IMR-90 (cell line): ENCODE data around the gene WDR76. TPM values are rescaled to one million over a fixed set of nuclear protein-coding genes. Genes with fewer than 3 reads are reported as not detected.

Experiments used
- ATAC-seq: fragments of 200-7000 bp; cut with Tn5 transposase; 2 replicates; pipeline ENCODE4 v1.9.1; 2020; ENCODE audit warnings: low read depth, mild to moderate bottlenecking, moderate library complexity
- BruUV-seq: library from RNA; stranded (reverse); fragments of 400-500 nt; replicated peaks from 2 replicates; lab custom pipeline; 2021; lab: Mats Ljungman, UMichigan
- CTCF ChIA-PET: fragments of 300-600 bp; formaldehyde crosslinking; extraction: SDS; loops from one replicate; lab custom pipeline; 2021; ENCODE audit warnings: antibody characterized with exemption; lab: Yijun Ruan, JAX
- POLR2A ChIA-PET: fragments of 300-600 bp; sonication (Branson Sonifier 250); formaldehyde crosslinking; loops from one replicate; lab custom pipeline; 2022; ENCODE audit warnings: antibody characterized with exemption; ENCODE audit not compliant: unreplicated experiment; lab: Charles Lee
- DNase-seq: peaks from one replicate; pipeline ENCODE4 v3.0.0; 2013
- H2AFZ ChIP-seq: replicated peaks from 2 replicates; pipeline ENCODE3; 2013; ENCODE audit warnings: low read length, mild to moderate bottlenecking; ENCODE audit not compliant: poor library complexity
- H2AK5ac ChIP-seq: 2 replicates; pipeline ENCODE4 v1.6.1; 2013; ENCODE audit warnings: low read depth, low read length, inconsistent platforms
- H2AK9ac ChIP-seq: replicated peaks from 2 replicates; pipeline ENCODE3; 2013; ENCODE audit warnings: mild to moderate bottlenecking, low read depth, low read length, moderate library complexity; ENCODE audit not compliant: poor library complexity
- H2BK120ac ChIP-seq: 2 replicates; pipeline ENCODE4 v1.6.1; 2013; ENCODE audit warnings: low read depth, low read length, inconsistent platforms
- H2BK15ac ChIP-seq: 3 replicates; pipeline ENCODE4 v1.6.1; 2013; ENCODE audit warnings: low read depth, low read length, inconsistent platforms
- H2BK20ac ChIP-seq: 2 replicates; pipeline ENCODE4 v1.6.1; 2013; ENCODE audit warnings: low read depth, mild to moderate bottlenecking, inconsistent platforms, low read length, moderate library complexity
- H2BK5ac ChIP-seq: 2 replicates; pipeline ENCODE4 v1.6.1; 2013; ENCODE audit warnings: mild to moderate bottlenecking, low read depth, low read length, inconsistent platforms; ENCODE audit not compliant: poor library complexity, severe bottlenecking
- H3K14ac ChIP-seq: replicated peaks from 2 replicates; pipeline ENCODE4 v1.6.1; 2013; ENCODE audit warnings: low read depth, low read length, inconsistent platforms
- H3K18ac ChIP-seq: 2 replicates; pipeline ENCODE4 v1.6.1; 2013; ENCODE audit warnings: low read depth, low read length, control low read depth
- H3K23ac ChIP-seq: 2 replicates; pipeline ENCODE4 v1.6.1; 2013; ENCODE audit warnings: low read depth, low read length, inconsistent platforms
- H3K27ac ChIP-seq: 2 replicates; pipeline ENCODE4 v1.5.1; 2013; ENCODE audit warnings: mild to moderate bottlenecking, control low read depth, low read length; ENCODE audit not compliant: insufficient read depth
- H3K27me3 ChIP-seq: 2 replicates; pipeline ENCODE4 v1.6.1; 2013; ENCODE audit warnings: low read length; ENCODE audit not compliant: control insufficient read depth, insufficient read depth
- H3K36me3 ChIP-seq: 2 replicates; pipeline ENCODE4 v1.6.1; 2013; ENCODE audit warnings: low read length, mixed read lengths; ENCODE audit not compliant: control insufficient read depth, insufficient read depth
- H3K4ac ChIP-seq: 2 replicates; pipeline ENCODE4 v1.6.1; 2013; ENCODE audit warnings: low read depth, low read length, inconsistent platforms
- H3K4me1 ChIP-seq: 2 replicates; pipeline ENCODE4 v1.6.1; 2013; ENCODE audit warnings: low read length, mixed read lengths; ENCODE audit not compliant: control insufficient read depth, insufficient read depth
- H3K4me2 ChIP-seq: 2 replicates; pipeline ENCODE4 v1.6.1; 2013; ENCODE audit warnings: low read depth, mild to moderate bottlenecking, control low read depth, low read length, moderate library complexity
- H3K4me3 ChIP-seq: 2 replicates; pipeline ENCODE4 v1.5.1; 2013; ENCODE audit warnings: low read depth, mild to moderate bottlenecking, control low read depth, low read length, moderate library complexity; ENCODE audit not compliant: insufficient read depth
- H3K56ac ChIP-seq: 2 replicates; pipeline ENCODE4 v1.6.1; 2013; ENCODE audit warnings: low read length, inconsistent platforms; ENCODE audit not compliant: insufficient read depth; ENCODE audit errors: extremely low read depth
- H3K79me1 ChIP-seq, 2 experiments: 2 replicates each; pipeline ENCODE4 v1.6.1; 2013; ENCODE audit warnings: low read length in 2 of 2, inconsistent platforms in 1 of 2, low read depth in 1 of 2
- H3K9ac ChIP-seq: 2 replicates; pipeline ENCODE4 v1.6.1; 2013; ENCODE audit warnings: low read depth, low read length, control low read depth
- H3K9me1 ChIP-seq: 2 replicates; pipeline ENCODE4 v1.6.1; 2013; ENCODE audit warnings: low read length, inconsistent platforms; ENCODE audit not compliant: insufficient read depth
- H3K9me3 ChIP-seq: 2 replicates; pipeline ENCODE4 v1.6.1; 2013; ENCODE audit warnings: low read length; ENCODE audit not compliant: control insufficient read depth, insufficient read depth
- H4K20me1 ChIP-seq: 2 replicates; pipeline ENCODE4 v1.6.1; 2013; ENCODE audit warnings: low read length, inconsistent platforms; ENCODE audit not compliant: insufficient read depth
- H4K5ac ChIP-seq: 2 replicates; pipeline ENCODE4 v1.6.1; 2013; ENCODE audit warnings: mild to moderate bottlenecking, low read depth, low read length, control low read depth
- H4K8ac ChIP-seq, 2 experiments: 2 replicates each; pipeline ENCODE4 v1.6.1; 2013; ENCODE audit warnings: low read depth in 2 of 2, low read length in 2 of 2, control low read depth in 1 of 2, inconsistent platforms in 1 of 2
- H4K91ac ChIP-seq: 2 replicates; pipeline ENCODE4 v1.6.1; 2013; ENCODE audit warnings: low read depth, low read length, inconsistent platforms; ENCODE audit not compliant: insufficient read depth
- CHD1 ChIP-seq: IDR thresholded peaks from 2 replicates; pipeline ENCODE4 v1.6.1; 2012; ENCODE audit warnings: low read depth, low read length, improper control_type of control experiment
- ELK1 ChIP-seq: fragments of 150-350 bp; IDR thresholded peaks from 2 replicates; pipeline ENCODE4 v1.6.1; 2016; ENCODE audit warnings: low read depth, mild to moderate bottlenecking, low read length, moderate library complexity, borderline replicate concordance
- FOS ChIP-seq: fragments of 150-350 bp; IDR thresholded peaks from 2 replicates; pipeline ENCODE4 v1.6.1; 2016; ENCODE audit warnings: low read depth, low read length
- MAFK ChIP-seq: IDR thresholded peaks from 2 replicates; pipeline ENCODE4 v1.6.1; 2012; ENCODE audit warnings: low read depth, low read length, improper control_type of control experiment
- MAZ ChIP-seq: IDR thresholded peaks from 2 replicates; pipeline ENCODE4 v1.6.1; 2012; ENCODE audit warnings: low read depth, mild to moderate bottlenecking, low read length, improper control_type of control experiment, moderate library complexity, borderline replicate concordance
- WGBS, 2 experiments: methylation state at CpG; one replicate each; pipeline versions ENCODE4 v1.1.5 to v1.1.7; 2013; ENCODE audit warnings: missing lambda C conversion rate in 2 of 2; ENCODE audit not compliant: insufficient read length in 1 of 2; ENCODE audit errors: extremely low coverage in 2 of 2; 5-methylcytosine and 5-hydroxymethylcytosine counted together
- dilution Hi-C: fragments of 300-500 bp; cut with HindIII; formaldehyde crosslinking; loops from one replicate; pipeline ENCODE4 v1.14.3; 2018; ENCODE audit warnings: low sequenced_read_pairs; ENCODE audit not compliant: unreplicated experiment
- in situ Hi-C: fragments of 300-500 bp; cut with MboI; formaldehyde crosslinking; loops from 3 replicates; pipeline ENCODE4 v1.14.3; 2019; ENCODE audit warnings: low sequenced_read_pairs, inconsistent platforms, mixed read lengths
- intact Hi-C: fragments of 100-400 bp; cut with micrococcal nuclease; formaldehyde crosslinking; loops from 2 replicates; pipeline ENCODE4 v1.10.0; 2022
- polyA plus RNA-seq, 3 experiments: library from polyadenylated mRNA; depleted of rRNA; stranded (reverse); fragments of >200 nt; gene quantifications; 2 replicates each; pipeline ENCODE4 v1.2.3, GENCODE V29; 2012; ENCODE audit warnings: low replicate concordance in 1 of 3
- total RNA-seq: library from RNA; depleted of rRNA; stranded (reverse); fragments of >200 nt; gene quantifications from 2 replicates; pipeline ENCODE4 v1.2.3, GENCODE V29; 2012

Gene WDR76
- total and polyA plus RNA-seq, 2 of the 4 experiments (the other 2 are of a cell fraction), result 4.8 to 25.8 TPM

GRCh38 chr15:43808435-43808950, 18.3 kb upstream of the WDR76 start:
- ChIA-PET CTCF (no interaction called here), POLR2A (no interaction called here)
- dilution Hi-C loops (no loop called here), intact Hi-C loops (no loop called here), in situ Hi-C loops (no loop called here)
- H4K20me1 ChIP-seq, result no peaks in the 10 kb centered on the region
- peaks cover 7 to 22% of the 10 kb centered on the region in 2 experiments for H3K79me1 ChIP-seq
- H2AK9ac ChIP-seq, result no peak overlapping the region
- peaks cover 67% of the 10 kb centered on the region for H3K36me3 ChIP-seq
- no TSS peak for BruUV-seq
- no peak overlapping the region for H2BK120ac ChIP-seq
- no peak overlapping the region for H2BK15ac ChIP-seq
- no peak for TF ChIP-seq MAZ
- TF ChIP-seq FOS, result no peak
- TF ChIP-seq MAFK, result no peak
- no peak for TF ChIP-seq CHD1
- TF ChIP-seq ELK1, result no peak
- no peak overlapping the region for H4K5ac ChIP-seq
- no peak overlapping the region for H3K23ac ChIP-seq
- H3K27ac ChIP-seq, result no peak overlapping the region
- H2AFZ ChIP-seq, result no peak overlapping the region
- WGBS, 2 experiments, result no CpG with 5 or more reads among the region's 5 CpGs
- H4K8ac ChIP-seq, result no peak overlapping the region
- H3K9me1 ChIP-seq, result peaks cover 8% of the 10 kb centered on the region
- H3K4me3 ChIP-seq, result no peak overlapping the region
- no peak overlapping the region for H2BK5ac ChIP-seq
- H3K9ac ChIP-seq, result no peak overlapping the region
- ATAC-seq, result no peak
- no peaks in the 10 kb centered on the region; the same call in 1 of the 2 replicates for H3K4me1 ChIP-seq
- H3K9me3 ChIP-seq, result no peaks in the 10 kb centered on the region
- H3K4me2 ChIP-seq, result no peak overlapping the region
- H3K4ac ChIP-seq, result no peak overlapping the region
- no peak overlapping the region for H3K14ac ChIP-seq
- no peak for DNase-seq
- H4K91ac ChIP-seq, result no peak overlapping the region
- no peak overlapping the region for H2BK20ac ChIP-seq
- H3K18ac ChIP-seq, result no peak overlapping the region
- no peak overlapping the region for H3K56ac ChIP-seq
- H2AK5ac ChIP-seq, result no peak overlapping the region
- H3K27me3 ChIP-seq, result no peaks in the 10 kb centered on the region
